NOMO-1 treated with dmso at 0.1 percent for 144 hours (cell line): ENCODE data around the gene TMCC3.
"Not testable (repeated sequence)": the region's sequence is repeated elsewhere in the genome, so short reads cannot be mapped to it uniquely, and the experiment has no call there.

Experiments used
- DNase-seq: peaks from one replicate; lab custom pipeline; 2025; ENCODE audit not compliant: unreplicated experiment; lab: John Stamatoyannopoulos, UW

TMCC3 gene

DNA sequence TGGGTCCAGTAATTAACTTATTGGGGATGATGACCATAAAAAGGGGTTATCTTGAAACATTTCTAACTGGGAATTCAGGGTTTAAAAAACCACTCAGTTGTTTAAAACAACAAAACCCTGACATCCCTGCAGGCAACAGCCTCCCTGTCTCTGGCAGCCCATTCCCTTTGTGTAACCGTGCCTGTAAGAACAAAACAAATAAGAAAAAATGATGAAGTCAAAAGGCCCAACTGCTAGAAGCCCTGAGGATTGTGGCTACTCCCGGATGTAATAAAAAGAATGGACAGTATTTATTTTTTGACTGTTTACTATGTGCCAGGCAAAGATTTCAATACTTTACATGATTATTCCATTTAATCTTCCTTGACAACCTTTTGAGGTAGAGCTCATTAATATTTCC, 75.3 kb downstream of the TMCC3 start:
- no peak for DNase-seq

DNA sequence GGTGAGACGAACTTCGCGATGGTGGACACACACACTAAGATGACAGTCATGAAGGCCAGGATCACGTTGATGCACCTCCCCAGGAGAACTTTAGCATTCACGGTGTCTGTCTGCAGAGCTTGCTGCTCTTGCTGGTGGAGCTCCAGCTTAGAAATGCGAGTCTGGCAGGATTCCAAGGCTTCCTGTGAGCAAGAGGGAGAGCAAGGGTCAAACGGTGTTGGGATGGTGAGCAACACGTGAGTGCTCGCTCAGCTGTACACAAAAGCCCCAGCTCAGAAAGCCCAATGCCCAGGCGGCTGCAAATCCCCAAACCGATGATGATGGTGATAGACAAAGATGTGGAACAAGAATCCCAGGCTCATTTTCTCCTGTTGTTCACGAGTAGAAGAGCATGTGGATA, 78.8 kb downstream of the TMCC3 start:
- no peak for DNase-seq

DNA sequence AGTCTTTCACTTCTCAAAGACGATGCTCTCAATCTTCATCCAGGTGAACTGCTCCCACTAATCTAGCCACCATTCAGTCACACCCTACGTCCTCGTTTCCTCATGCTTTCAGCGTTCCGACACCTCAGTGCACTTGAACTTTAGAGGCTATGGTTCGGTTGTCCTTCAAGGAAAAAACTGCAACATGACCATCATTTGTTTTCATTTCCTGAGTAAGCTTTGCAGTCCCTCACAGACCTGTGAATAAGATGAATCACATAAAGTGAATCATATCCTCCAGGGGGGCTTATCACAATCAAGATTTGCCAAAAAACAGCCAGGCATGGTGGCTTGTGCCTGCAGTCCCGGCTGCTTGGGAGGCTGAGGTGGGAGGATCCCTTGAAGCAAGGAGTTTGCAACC, 80.2 kb downstream of the TMCC3 start:
- DNase-seq = no peak

DNA sequence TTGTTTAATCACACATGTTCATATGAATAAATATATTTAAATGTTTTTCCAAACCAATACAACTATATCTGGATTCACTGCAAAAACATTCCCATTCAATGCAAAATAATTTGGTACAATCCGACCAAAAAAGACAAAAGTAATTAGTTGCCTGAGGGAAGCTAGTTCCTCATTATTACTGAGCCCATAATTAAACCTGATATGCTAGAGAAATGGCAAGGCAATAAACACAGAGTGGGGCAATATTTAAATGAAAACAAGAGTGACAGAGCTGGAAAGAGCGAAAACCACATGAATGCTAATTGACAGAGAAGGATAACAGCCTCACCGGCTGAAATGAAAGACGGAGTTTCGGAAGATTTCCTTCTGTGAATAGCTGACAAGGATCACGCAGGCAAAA, 82.6 kb downstream of the TMCC3 start:
- DNase-seq = no peak

GRCh38 chr12:94566345-94566744, 84.0 kb downstream of the TMCC3 start:
- DNase-seq = peak; percentile 38

DNA sequence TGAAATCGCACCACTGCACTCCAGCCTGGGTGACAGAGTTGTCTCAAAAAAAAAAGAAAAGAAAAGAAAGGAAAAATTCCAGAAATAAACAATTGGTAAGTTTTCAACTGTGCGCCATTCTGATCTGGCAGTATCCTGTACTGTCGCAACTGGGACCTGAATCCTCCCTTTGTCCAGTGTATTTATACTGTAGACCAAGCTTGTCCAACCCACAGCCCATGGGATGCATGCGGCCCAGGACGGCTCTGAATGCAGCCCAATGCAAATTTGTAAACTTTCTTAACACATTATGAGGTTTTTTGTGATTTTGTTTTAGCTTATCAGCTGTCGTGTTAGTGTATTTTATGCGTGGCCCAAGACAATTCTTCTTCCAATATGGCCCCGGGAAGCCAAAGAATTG, 84.7 kb downstream of the TMCC3 start:
- DNase-seq = no peak

DNA sequence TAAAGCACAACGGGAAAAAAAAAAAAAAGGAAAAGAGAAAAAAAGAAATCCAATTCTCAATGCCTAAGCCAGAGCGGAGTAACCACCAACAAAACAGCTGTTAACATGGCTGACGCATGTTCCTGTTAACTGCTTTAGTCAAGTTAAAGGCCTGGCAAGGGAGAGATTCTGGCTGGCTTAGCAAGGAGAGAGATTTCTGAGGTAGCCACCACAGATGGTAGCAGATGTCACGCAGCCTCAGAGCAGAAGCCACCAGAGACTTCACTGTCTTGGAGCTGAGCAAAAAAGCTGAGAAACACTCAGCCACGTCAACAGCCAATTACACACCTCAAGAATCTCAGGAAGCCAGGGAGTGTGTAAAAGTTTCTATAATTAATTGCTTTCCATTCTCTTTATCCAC, 87.1 kb downstream of the TMCC3 start:
- no peak for DNase-seq

DNA sequence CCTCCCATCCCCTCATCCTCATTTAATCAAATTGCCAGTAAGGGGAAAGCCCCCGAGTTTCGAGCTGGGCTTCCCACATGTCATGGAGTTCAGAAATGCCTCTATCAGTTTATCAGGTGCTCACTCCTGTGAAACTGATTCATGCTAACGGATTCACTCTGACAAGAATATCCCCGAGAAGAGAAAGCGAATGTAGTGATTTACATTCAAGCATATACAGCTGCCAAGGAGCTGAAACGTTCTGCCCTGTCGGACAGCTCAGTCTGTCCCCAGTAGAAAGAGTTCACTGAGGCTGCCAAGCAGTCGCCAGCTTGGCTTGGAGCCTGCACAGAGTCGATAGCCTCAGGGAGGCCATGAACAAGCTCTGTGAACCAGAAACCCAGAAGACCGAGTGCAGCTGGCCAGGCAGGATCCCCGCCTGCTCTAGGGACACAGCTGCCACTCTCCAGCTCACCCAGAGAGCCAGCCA, 88.4 kb downstream of the TMCC3 start:
- no peak for DNase-seq

DNA sequence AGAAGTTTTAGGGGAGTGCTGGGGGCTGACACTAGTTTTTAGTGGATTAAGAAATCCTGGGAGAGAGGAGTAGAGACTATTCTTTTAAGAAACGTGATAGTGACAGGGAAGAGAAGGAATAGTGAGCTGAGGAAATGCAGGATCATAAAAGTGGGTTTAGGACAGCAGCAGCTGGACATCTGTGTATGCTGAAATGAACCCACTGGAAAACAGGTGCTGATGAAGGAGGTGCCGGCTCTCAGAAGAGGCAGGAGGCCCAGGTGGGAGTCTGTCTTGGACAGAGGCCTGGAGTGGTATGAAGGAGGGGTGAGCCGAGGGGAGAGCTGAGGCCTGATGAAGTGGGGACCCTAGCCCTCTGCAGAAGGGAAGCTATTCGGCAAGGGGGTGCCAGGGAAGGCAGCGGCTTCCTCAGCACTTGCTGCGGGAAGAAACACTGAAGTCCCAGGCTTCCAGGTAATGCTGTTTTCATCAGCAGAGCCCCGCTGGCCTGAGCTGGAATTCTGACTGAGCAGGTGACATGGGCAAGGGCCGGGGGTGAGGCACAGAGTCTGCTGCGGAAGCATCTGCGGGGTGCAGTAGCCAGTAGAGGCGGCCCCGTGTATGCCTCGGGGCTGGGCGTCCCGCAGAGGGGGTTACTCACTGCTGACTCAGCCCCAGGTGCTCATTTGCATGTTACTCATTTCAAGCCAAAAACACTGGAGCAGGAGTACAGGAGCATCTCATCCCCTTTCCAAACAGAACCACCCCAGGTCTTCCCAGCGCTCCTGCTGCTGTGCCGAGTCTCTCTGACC, 89.7 kb downstream of the TMCC3 start:
- DNase-seq = no peak

DNA sequence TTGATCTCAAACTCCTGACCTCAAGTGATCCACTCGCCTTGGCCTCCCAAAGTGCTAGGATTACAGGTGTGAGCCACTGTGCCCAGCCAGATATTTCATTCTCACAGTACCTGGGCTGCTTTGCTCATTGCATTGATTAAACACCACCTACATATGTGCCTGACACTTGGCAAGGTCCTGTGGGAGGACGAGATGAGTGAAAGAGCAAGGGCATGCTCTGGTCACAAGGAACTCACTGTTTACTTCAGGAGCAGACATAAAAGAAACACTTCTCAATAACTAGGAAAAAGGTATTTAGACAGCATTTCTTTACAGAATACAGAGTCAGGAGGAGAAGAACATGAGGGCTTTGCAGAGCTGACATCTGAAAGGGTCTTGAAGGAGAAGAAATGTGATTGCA, 91.7 kb downstream of the TMCC3 start:
- no peak for DNase-seq

- no peak for DNase-seq
Observed at GRCh38 chr12:94557746-94558295, 92.5 kb downstream of the TMCC3 start.

DNA sequence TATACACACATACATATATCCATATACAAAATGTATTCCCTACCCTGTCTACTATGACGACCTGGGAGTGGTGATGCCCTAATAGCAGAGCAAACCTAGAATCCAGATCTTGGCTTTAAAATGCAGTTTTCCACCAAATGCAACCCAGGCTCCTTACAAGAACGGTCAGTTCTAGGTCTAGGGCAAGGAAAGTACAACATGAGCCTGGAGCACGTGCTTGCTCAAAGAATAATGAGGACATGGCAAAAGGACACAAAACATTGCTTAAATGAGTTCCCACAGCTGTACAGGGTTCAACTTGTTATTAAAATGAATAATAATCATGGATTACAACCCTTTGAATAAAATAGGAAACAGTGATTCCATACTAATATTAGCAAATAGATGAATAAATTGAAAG, 94.7 kb downstream of the TMCC3 start:
- no peak for DNase-seq

- no peak for DNase-seq
Observed at GRCh38 chr12:94553875-94554274, 96.5 kb downstream of the TMCC3 start.

DNA sequence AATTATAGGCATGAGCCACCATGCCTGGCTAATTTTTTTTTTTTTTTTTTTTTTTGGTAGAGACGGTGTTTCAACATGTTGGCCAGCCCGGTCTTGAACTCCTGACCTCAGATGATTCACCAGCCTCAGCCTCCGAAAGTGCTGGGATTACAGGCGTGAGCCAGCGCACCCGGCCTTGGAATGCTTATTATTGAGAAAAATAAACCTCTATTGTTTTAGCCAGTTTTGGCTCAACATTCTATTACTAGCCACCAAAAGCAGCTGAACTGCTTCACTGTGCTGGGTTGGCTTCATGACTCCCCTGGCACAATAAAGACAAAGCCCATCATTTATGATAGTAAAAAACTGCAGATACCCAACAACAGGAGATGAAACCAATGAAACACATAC, 97.2 kb downstream of the TMCC3 start:
- DNase-seq = no peak

DNA sequence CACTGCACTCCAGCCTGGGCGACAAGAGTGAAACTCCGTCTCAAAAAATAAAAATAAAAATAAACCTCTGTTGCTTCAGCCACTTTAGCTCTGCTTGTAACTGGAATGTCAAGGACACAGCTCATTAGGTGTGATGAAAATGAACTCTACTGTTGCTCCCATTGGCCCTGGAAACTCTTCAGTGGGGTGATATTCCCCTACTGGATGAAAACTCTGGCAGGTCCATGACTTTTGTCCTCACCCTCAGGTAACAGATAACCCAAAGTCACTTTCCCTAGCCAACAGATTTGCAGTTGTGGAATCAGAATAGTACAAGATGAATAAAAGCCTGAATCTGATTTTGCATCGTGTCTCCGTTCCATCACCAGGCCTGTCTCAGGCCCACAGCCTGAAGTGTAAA, 98.5 kb downstream of the TMCC3 start:
- no peak for DNase-seq

- no peak for DNase-seq
Observed at GRCh38 chr12:94550964-94551363, 99.4 kb downstream of the TMCC3 start.

DNA sequence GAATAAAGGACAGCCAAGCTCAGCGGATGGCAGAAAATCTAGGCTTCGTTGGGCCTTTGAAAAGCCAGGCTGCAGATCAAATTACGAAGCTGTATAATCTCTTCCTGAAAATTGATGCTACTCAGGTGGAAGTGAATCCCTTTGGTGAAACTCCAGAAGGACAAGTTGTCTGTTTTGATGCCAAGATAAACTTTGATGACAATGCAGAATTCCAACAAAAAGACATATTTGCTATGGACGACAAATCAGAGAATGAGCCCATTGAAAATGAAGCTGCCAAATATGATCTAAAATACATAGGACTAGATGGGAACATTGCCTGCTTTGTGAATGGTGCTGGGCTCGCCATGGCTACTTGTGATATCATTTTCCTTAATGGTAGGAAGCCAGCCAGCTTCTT, 101.5 kb downstream of the TMCC3 start:
- DNase-seq = not testable (repeated sequence)

- DNase-seq = no peak
Observed at GRCh38 chr12:94545935-94546771, 104.2 kb downstream of the TMCC3 start.

GRCh38 chr12:94544355-94544754, 106.0 kb downstream of the TMCC3 start:
- DNase-seq = no peak

GRCh38 chr12:94538318-94538717, 112.0 kb downstream of the TMCC3 start:
- DNase-seq = no peak

GRCh38 chr12:94536040-94536965, 114.1 kb downstream of the TMCC3 start:
- DNase-seq = no peak
